HepG2 (cell line): ENCODE data around the gene TMEM258. TPM values are rescaled to one million over a fixed set of nuclear protein-coding genes. Genes with fewer than 3 reads are reported as not detected.

Source experiments
- ATAD3A ChIP-seq: sonication (generic); formaldehyde crosslinking; IDR thresholded peaks from 2 replicates; pipeline ENCODE4 v1.4.0; 2020; ENCODE audit warnings: missing genetic modification reagents
- KDM5A ChIP-seq: fragments of 200-600 bp; sonication (generic); IDR thresholded peaks from 2 replicates; pipeline ENCODE4 v1.7.0; 2018; ENCODE audit warnings: antibody characterized with exemption, mild to moderate bottlenecking, low read length, borderline replicate concordance
- KLF12 ChIP-seq: sonication (generic); formaldehyde crosslinking; IDR thresholded peaks from 2 replicates; pipeline ENCODE4 v1.4.0; 2020; ENCODE audit warnings: missing genetic modification reagents, borderline replicate concordance
- MBD4 ChIP-seq: IDR thresholded peaks from 2 replicates; pipeline ENCODE4 v1.6.1; 2012; ENCODE audit warnings: low read length, inconsistent platforms, borderline replicate concordance
- TEAD2 ChIP-seq: sonication (generic); formaldehyde crosslinking; IDR thresholded peaks from 2 replicates; pipeline ENCODE4 v1.9.0; 2021; ENCODE audit warnings: missing genetic modification reagents
- THAP9 ChIP-seq: sonication (generic); formaldehyde crosslinking; IDR thresholded peaks from 2 replicates; pipeline ENCODE4; 2020; ENCODE audit warnings: missing genetic modification reagents, mild to moderate bottlenecking, borderline replicate concordance
- TP53 ChIP-seq: sonication (generic); formaldehyde crosslinking; conservative IDR thresholded peaks from 2 replicates; pipeline ENCODE4 v1.4.0; 2020; ENCODE audit warnings: missing genetic modification reagents
- ZFP36L2 ChIP-seq: sonication (generic); formaldehyde crosslinking; IDR thresholded peaks from 2 replicates; pipeline ENCODE4 v1.4.0; 2020; ENCODE audit warnings: missing genetic modification reagents
- ZFP41 ChIP-seq: sonication (generic); formaldehyde crosslinking; IDR thresholded peaks from 2 replicates; pipeline ENCODE4 v1.4.0; 2020; ENCODE audit warnings: mild to moderate bottlenecking, missing genetic modification reagents, borderline replicate concordance
- ZNF30 ChIP-seq: sonication (generic); formaldehyde crosslinking; IDR thresholded peaks from 2 replicates; pipeline ENCODE4 v1.5.0; 2020; ENCODE audit warnings: mild to moderate bottlenecking, missing genetic modification reagents
- ZNF337 ChIP-seq: sonication (generic); formaldehyde crosslinking; IDR thresholded peaks from 2 replicates; pipeline ENCODE4 v1.5.1; 2020; ENCODE audit warnings: missing genetic modification reagents, low read depth, mild to moderate bottlenecking, borderline replicate concordance
- ZNF350 ChIP-seq: sonication (generic); formaldehyde crosslinking; IDR thresholded peaks from 2 replicates; pipeline ENCODE4 v1.4.0; 2020; ENCODE audit warnings: mild to moderate bottlenecking, low read depth, missing genetic modification reagents, borderline replicate concordance
- ZNF407 ChIP-seq: sonication (generic); formaldehyde crosslinking; IDR thresholded peaks from one replicate; pipeline ENCODE4 v1.5.1; 2020; ENCODE audit warnings: mild to moderate bottlenecking, missing genetic modification reagents; ENCODE audit errors: not compliant biosample characterization
- ZNF512B ChIP-seq: sonication (generic); formaldehyde crosslinking; IDR thresholded peaks from 2 replicates; pipeline ENCODE4 v1.5.1; 2020; ENCODE audit warnings: missing genetic modification reagents, mild to moderate bottlenecking, borderline replicate concordance
- ZNF652 ChIP-seq: IDR thresholded peaks from 2 replicates; pipeline ENCODE4 v1.6.1; 2016; ENCODE audit warnings: low read depth, borderline replicate concordance
- polyA plus RNA-seq, 8 experiments: library from polyadenylated mRNA; depleted of rRNA in 3 of 8; stranded (reverse) in 7 of 8; unstranded in 1 of 8; fragments of >200 nt; fragmentation: Illumina TruSeq in 4 of 8; extraction: Trizol in 4 of 8; gene quantifications; 2 replicates each; pipeline versions ENCODE4 v1.2.1 to v1.2.3, GENCODE V29; 2011 to 2016; ENCODE audit warnings: low read depth in 4 of 8, missing spikeins in 1 of 8, mixed read lengths in 1 of 8; ENCODE audit not compliant: insufficient read depth in 1 of 8
- total RNA-seq, 5 experiments: library from RNA; depleted of rRNA; stranded (reverse); fragments of >200 nt; fragmentation: Illumina TruSeq; extraction: Trizol; gene quantifications; 2 replicates each; pipeline ENCODE4 v1.2.3, GENCODE V29; 2016; ENCODE audit warnings: low read depth in 1 of 5

The TMEM258 gene
- total and polyA plus RNA-seq, 2 of the 13 experiments (the other 11 are each of a cell fraction or from before 2014, with no cell fraction given) = 175 to 424 TPM

- TF ChIP-seq ZNF407 (CRISPR knock-in tag) = no peak
- no peak for TF ChIP-seq TEAD2 (CRISPR knock-in tag)
- no peak for TF ChIP-seq ZFP36L2 (CRISPR knock-in tag)
- no peak; the same call in 1 of the 2 replicates for TF ChIP-seq KDM5A
- no peak for TF ChIP-seq KLF12
- TF ChIP-seq MBD4 = no peak
- no peak for TF ChIP-seq TP53 (CRISPR knock-in tag)
- TF ChIP-seq ZNF652 = no peak
- TF ChIP-seq ZNF350 (CRISPR knock-in tag) = peak; percentile 76
- TF ChIP-seq ZFP41 = no peak
- no peak for TF ChIP-seq ZNF30 (CRISPR knock-in tag)
- no peak for TF ChIP-seq ZNF337 (CRISPR knock-in tag)
- no peak for TF ChIP-seq ATAD3A (CRISPR knock-in tag)
- peak; percentile 63; the same call in 1 of the 2 replicates for TF ChIP-seq THAP9 (CRISPR knock-in tag)
- no peak for TF ChIP-seq ZNF512B (CRISPR knock-in tag)
Observed at GRCh38 chr11:61816736-61817455, 24.5 kb upstream of the TMEM258 start, which contains the start of gene FADS1 (continued).
